ENCODE data around the gene KIF26A. TPM values are rescaled to one million over a fixed set of nuclear protein-coding genes. Genes with fewer than 3 reads are reported as not detected.

The KIF26A gene
- total RNA-seq, 4 donors from 2014 or later, result 0.59 to 3.3 (median 1.5) TPM

DNA sequence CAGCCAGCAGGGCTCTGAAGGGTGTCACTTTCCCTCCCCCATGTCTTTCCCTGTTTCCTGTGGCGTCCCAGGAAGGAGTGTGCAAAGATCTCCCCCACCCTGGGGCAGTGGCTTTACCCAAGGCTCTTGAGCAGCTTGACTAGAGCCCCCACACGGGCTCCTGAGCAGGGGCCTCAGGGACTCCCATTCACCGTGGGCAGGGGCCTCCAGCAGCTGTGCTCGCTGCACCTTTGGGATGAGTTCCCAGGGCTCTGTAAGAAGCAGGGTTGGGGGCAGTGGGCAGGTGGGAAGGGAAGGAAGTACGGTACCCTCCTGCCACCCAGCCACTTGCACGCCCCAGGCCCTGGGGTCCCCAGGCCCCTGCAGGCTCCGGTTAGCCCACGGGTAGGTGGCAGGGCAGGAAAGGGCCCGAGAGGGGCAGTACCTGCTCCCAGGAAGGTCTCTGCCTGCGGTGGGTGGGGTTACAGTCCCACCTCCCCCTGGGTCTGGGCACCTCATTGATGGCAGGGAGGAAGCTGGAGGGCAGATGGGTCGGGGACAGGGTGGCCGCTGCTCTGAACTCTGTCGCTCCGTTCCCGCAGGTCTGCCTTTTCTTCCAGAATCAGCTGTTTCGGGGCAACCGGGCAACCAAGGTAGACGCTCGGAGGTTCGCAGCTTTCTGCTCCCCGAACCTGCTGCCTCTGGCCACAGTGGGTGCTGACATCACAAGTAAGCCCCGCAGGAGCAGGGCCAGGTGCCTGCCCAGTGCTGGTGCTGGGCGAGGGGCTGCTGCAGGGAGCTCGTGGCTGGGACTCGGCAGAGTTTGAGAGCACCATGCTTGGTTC is 39.9 kb upstream of the KIF26A start:
- Histone ChIP-seq H3K4me1 (no peaks in the 10 kb centered on the region), H3K4me3 (no peak overlapping the region), H3K9me3 (no peaks in the 10 kb centered on the region), H3K36me3 (no peaks in the 10 kb centered on the region), H3K27me3 (peaks cover 0 to 12% (median 4%) of the 10 kb centered on the region in 3 donors), H3K27ac (no peak overlapping the region)
- intact Hi-C loops (cut with DNase I; ENCODE audit: low total_unique reads), result no loop called here
- ATAC-seq (no peak), DNase-seq (no peak)
- TF ChIP-seq POLR2A (IDR thresholded peaks at IDR 0.05), result no peak
- TF ChIP-seq, protein P1, sequence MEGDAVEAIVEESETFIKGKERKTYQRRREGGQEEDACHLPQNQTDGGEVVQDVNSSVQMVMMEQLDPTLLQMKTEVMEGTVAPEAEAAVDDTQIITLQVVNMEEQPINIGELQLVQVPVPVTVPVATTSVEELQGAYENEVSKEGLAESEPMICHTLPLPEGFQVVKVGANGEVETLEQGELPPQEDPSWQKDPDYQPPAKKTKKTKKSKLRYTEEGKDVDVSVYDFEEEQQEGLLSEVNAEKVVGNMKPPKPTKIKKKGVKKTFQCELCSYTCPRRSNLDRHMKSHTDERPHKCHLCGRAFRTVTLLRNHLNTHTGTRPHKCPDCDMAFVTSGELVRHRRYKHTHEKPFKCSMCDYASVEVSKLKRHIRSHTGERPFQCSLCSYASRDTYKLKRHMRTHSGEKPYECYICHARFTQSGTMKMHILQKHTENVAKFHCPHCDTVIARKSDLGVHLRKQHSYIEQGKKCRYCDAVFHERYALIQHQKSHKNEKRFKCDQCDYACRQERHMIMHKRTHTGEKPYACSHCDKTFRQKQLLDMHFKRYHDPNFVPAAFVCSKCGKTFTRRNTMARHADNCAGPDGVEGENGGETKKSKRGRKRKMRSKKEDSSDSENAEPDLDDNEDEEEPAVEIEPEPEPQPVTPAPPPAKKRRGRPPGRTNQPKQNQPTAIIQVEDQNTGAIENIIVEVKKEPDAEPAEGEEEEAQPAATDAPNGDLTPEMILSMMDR (IDR thresholded peaks at IDR 0.05 in 4 of 5, conservative IDR thresholded peaks at IDR 0.05 in 1 of 5), result no peak
- in situ Hi-C loops (cut with MboI; ENCODE audit: low sequenced_read_pairs in 4 of 4), result no loop called here

DNA sequence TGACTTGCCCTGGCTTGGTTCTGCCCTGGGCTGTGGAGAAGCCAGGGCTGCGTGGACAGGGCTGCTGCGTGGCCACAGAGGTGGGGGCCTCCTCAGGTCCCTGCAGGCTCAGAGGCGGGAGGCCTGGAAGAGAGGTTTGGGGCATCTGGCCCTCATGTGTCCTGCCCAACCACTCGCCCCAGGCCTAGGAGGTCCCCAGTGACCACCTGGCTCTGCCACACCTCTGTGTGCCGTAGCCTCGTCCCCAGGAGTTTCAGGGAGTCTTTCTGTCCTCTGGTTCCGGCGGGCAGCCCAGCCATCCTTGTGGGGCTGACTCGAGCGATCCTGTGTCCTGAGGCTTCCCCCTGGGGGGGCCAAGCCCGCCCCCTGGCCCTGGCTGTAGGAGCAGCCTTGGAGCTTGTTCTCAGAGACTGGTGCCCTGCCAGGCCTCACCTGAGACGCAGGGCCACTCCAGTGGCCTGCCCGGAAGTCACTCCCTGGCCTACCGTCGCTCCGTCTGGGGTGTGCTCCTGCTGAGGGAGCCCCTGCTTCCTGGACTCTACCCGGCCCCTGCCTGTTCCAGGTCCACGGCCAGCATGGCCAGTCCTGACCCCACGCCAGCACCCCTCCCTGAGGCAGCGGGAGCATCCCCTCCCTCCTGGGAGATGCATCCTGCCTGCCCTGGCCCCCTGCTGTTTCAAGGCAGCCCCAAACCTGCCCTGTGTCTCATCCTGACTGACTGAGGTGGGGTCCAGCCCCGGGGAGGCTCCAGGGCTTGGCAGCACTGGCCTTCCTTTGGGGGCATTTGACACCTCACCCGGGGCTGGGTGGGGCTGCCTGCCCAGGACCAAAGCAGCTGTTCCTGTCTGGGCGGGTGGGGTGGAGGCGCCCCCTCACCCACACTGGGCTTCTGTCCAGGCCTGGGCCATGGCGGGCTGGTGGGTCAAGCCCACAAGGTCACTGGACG is 39.0 kb upstream of the KIF26A start:
- TF ChIP-seq POLR2A (IDR thresholded peaks at IDR 0.05), result no peak
- TF ChIP-seq, protein P1 (IDR thresholded peaks at IDR 0.05 in 4 of 5, conservative IDR thresholded peaks at IDR 0.05 in 1 of 5), result no peak
- intact Hi-C loops (cut with DNase I; ENCODE audit: low total_unique reads), result no loop called here
- Histone ChIP-seq H3K4me1 (no peaks in the 10 kb centered on the region), H3K4me3 (no peak overlapping the region), H3K27ac (no peak overlapping the region), H3K27me3 (peaks cover 0 to 12% (median 3%) of the 10 kb centered on the region in 3 donors), H3K36me3 (no peaks in the 10 kb centered on the region), H3K9me3 (no peaks in the 10 kb centered on the region)
- no peak for DNase-seq
- in situ Hi-C loops (cut with MboI; ENCODE audit: low sequenced_read_pairs in 4 of 4), result no loop called here
- ATAC-seq, result no peak

DNA sequence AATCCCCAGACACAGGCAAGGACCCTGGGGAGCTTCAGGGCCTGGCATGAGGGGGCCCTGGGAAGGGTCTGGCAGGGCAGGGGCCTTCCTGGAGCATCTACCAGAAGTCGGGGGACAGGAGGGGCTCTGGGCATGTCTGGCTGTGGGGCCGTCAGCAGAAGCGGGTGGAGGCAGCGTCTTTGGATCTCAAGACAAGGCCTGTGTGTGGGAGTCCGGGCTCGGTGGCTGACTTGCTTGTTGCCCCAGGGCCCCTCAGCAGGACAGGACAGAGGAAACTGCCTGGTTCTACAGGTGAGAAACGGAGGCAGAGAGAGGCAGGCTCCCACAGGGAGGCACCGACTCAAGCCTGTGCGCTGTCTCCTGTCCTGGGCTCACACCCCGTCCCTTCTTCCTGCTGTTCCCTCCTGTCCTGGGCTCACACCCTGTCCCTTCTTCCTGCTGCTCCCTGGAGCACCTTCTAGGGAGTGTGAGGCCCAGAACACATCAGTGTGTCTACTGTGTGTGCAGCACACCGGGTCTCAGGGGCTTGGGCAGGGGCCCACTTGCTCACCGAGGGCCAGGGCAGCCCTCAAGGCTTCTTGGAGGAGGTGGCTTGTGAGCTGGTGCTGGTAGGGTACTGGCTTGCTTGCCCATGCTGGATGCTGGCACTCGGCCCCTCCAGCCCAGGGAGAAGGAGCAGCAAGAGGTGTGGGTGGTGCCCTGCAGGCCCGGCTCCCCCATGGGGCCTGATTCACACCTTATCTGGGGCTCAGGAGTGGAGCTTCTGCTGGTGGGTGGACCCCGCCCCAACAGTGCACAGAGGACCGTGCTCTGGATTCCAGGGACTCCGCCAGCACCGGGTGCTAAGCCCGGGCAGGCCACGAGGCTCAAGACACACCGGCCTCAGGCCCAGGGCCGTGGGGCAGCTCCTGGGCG is 38.0 kb upstream of the KIF26A start:
- Histone ChIP-seq H3K36me3 (no peaks in the 10 kb centered on the region), H3K9me3 (no peaks in the 10 kb centered on the region), H3K27ac (no peak overlapping the region), H3K4me3 (no peak overlapping the region), H3K27me3 (peaks cover 0 to 1% (median 0%) of the 10 kb centered on the region in 3 donors), H3K4me1 (no peaks in the 10 kb centered on the region)
- DNase-seq, result no peak
- no peak for TF ChIP-seq POLR2A (IDR thresholded peaks at IDR 0.05)
- TF ChIP-seq, protein P1 (IDR thresholded peaks at IDR 0.05 in 4 of 5, conservative IDR thresholded peaks at IDR 0.05 in 1 of 5), result no peak
- intact Hi-C loops (cut with DNase I; ENCODE audit: low total_unique reads), result no loop called here
- no peak for ATAC-seq
- in situ Hi-C loops (cut with MboI; ENCODE audit: low sequenced_read_pairs in 4 of 4), result no loop called here

DNA sequence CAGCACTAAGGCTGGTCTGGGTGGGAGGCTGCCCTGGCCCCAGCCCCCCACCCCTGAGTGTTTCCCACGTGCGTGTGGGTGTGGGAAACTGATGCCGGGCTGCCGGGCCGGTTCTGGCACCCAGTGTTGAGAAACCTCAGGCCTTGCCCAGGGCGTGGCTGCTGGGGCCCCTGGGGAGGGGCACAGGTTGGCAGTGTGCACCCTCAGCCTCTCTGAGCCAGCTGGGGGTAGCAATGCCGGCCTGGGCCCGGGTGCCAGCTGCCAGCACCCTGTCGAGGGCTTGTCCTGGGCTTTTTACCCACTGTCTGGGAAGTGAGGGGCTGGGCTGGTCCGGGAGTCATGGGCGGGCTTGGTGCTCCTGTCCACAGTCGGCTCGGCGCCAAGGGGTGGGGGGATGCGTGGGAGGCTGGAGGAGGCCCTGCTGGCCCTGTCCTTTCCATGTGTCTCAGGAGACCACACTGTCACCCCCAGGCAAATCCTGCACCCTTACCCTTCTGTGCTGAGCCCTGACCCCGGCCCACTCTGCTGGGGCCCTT is 37.2 kb upstream of the KIF26A start:
- DNase-seq, result no peak
- no peaks in the 10 kb centered on the region for H3K4me1 ChIP-seq
- TF ChIP-seq POLR2A (IDR thresholded peaks at IDR 0.05), result no peak
- TF ChIP-seq, protein P1 (IDR thresholded peaks at IDR 0.05 in 4 of 5, conservative IDR thresholded peaks at IDR 0.05 in 1 of 5), result no peak
- no peak for ATAC-seq
- no peak overlapping the region for H3K27ac ChIP-seq
- H3K9me3 ChIP-seq, result no peaks in the 10 kb centered on the region
- H3K36me3 ChIP-seq, result no peaks in the 10 kb centered on the region
- in situ Hi-C loops (cut with MboI; ENCODE audit: low sequenced_read_pairs in 4 of 4), result no loop called here
- no peaks in the 10 kb centered on the region for H3K27me3 ChIP-seq
- intact Hi-C loops (cut with DNase I; ENCODE audit: low total_unique reads), result no loop called here
- H3K4me3 ChIP-seq, result no peak overlapping the region
